ENCODE data around the gene KRR1. TPM values are rescaled to one million over a fixed set of nuclear protein-coding genes. Genes with fewer than 3 reads are reported as not detected.

The KRR1 gene
- total RNA-seq, 1 donor from 2014 or later = 19.1 TPM

Other genes with a start within 250 kb of the KRR1 start
- gene CAPS2, start 181.3 kb downstream of the KRR1 start, total RNA-seq = 0.26 and 0.63 TPM in 2 replicates
- not detected in 2 replicates for gene GLIPR1L1, start 176.9 kb downstream of the KRR1 start, total RNA-seq
- gene GLIPR1L2, start 120.5 kb downstream of the KRR1 start, total RNA-seq = under 0.01 and 0.13 TPM in 2 replicates
- gene GLIPR1, start 30.9 kb downstream of the KRR1 start, total RNA-seq = 1.3 TPM in 2 replicates

All from dermis microvascular lymphatic vessel endothelial cell (primary cell).